Measurements from ENCODE around the gene SP9.

Gene SP9

DNA sequence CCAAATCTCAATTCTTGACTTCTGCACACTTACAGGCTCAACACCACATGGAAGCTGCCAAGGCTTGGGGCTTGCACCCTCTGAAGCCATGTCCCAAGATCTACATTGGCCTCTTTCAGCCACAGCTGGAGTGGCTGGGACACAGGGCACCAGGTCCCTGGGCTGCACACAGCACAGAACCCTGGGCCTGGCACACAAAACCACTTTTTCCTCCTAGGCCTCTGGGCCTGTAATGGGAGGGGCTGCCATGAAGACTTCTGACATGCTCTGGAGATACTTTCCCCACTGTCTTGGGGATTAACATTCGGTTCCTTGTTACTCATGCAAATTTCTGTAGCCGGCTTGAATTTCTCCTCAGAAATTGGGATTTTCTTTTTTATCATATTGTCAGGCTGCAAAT is 29.9 kb downstream of the SP9 start:
- Histone ChIP-seq H3K4me3 (ENCODE audit: low read depth in 1 of 2, low read length in 1 of 2) (no peak overlapping the region), H3K36me3 (peaks cover 68% of the 10 kb centered on the region)
- TF ChIP-seq, protein P1, sequence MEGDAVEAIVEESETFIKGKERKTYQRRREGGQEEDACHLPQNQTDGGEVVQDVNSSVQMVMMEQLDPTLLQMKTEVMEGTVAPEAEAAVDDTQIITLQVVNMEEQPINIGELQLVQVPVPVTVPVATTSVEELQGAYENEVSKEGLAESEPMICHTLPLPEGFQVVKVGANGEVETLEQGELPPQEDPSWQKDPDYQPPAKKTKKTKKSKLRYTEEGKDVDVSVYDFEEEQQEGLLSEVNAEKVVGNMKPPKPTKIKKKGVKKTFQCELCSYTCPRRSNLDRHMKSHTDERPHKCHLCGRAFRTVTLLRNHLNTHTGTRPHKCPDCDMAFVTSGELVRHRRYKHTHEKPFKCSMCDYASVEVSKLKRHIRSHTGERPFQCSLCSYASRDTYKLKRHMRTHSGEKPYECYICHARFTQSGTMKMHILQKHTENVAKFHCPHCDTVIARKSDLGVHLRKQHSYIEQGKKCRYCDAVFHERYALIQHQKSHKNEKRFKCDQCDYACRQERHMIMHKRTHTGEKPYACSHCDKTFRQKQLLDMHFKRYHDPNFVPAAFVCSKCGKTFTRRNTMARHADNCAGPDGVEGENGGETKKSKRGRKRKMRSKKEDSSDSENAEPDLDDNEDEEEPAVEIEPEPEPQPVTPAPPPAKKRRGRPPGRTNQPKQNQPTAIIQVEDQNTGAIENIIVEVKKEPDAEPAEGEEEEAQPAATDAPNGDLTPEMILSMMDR (IDR thresholded peaks at IDR 0.05): no peak

DNA sequence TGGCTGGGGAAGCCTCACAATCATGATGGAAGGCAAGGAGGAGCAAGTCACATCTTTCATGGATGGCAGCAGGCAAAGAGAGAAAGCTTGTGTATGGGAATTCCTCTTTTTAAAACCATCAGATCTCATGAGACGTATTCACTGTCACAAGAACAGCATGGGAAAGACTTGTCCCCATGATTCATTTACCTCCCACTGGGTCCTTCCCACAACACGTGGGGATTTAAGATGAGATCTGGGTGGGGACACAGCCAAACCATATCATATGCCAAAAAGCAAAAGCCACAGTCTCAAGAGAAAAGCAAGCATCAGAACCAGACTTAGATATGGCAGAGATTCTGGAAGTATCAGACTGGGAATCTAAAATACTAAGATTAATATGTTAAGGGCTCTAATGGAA is 30.8 kb downstream of the SP9 start:
- TF ChIP-seq, protein P1 (IDR thresholded peaks at IDR 0.05): no peak
- no peaks in the 10 kb centered on the region for H3K4me1 ChIP-seq (ENCODE audit: control insufficient read depth in 1 of 2, insufficient read depth in 1 of 2, low read depth in 1 of 2, low read length in 1 of 2)
- H3K27ac ChIP-seq: no peak overlapping the region
- peaks cover 68% of the 10 kb centered on the region for H3K36me3 ChIP-seq
- no peaks in the 10 kb centered on the region for H3K9me3 ChIP-seq
- H3K4me3 ChIP-seq (ENCODE audit: low read depth in 1 of 2, low read length in 1 of 2): no peak overlapping the region
- no peaks in the 10 kb centered on the region for H3K27me3 ChIP-seq

More for the DNA sequence above, 29.9 kb downstream of the SP9 start:
- H3K27ac ChIP-seq: no peak overlapping the region
- H3K27me3 ChIP-seq: no peaks in the 10 kb centered on the region
- H3K4me1 ChIP-seq (ENCODE audit: control insufficient read depth in 1 of 2, insufficient read depth in 1 of 2, low read depth in 1 of 2, low read length in 1 of 2): no peaks in the 10 kb centered on the region
- no peaks in the 10 kb centered on the region for H3K9me3 ChIP-seq

DNA sequence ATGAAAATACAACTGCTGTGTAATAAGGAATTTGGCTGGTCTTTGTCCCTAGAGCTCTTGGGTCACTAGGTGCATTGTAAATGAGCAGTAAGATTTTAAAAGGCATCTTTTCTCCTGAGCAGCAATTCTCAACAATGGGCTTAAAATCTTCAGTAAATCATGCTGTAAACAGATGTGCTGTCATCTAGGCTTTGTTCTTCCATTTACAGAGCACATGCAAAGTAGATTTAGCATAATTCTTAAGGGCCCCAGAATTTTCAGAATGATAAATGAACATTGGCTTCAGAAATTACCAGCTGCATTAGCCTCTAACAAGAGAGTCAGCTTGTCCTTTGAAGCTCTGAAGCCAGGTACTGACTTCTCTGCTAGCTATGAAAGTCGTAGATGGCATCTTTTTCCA is 33.9 kb downstream of the SP9 start:
- H3K9me3 ChIP-seq: no peaks in the 10 kb centered on the region
- no peaks in the 10 kb centered on the region for H3K27me3 ChIP-seq
- H3K4me3 ChIP-seq (ENCODE audit: low read depth in 1 of 2, low read length in 1 of 2): no peak overlapping the region

DNA sequence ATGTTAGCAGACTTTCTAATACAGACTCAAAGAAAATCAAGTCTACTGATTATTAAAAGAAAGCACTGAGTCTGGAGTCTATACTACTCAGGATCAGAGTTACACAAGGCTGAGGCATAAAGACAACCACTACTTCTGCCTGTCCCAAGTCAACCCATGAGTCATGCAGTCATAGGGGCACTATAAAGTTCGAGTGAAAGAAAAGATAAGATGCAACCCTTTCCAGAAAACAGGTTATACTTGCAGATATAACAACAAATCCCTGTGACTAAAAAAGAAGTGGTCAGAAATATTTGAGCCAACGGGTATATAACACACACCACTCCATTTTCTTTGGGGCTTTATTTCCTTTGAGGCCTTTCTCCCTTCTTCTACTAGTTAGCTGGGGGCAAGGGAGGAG is 42.2 kb downstream of the SP9 start:
- H3K4me1 ChIP-seq (ENCODE audit: control insufficient read depth in 1 of 2, insufficient read depth in 1 of 2, low read depth in 1 of 2, low read length in 1 of 2): no peaks in the 10 kb centered on the region
- H3K4me3 ChIP-seq (ENCODE audit: low read depth in 1 of 2, low read length in 1 of 2): no peak overlapping the region
- H3K9me3 ChIP-seq: no peaks in the 10 kb centered on the region
- no peaks in the 10 kb centered on the region for H3K27me3 ChIP-seq
- peaks cover 94% of the 10 kb centered on the region for H3K36me3 ChIP-seq
- H3K27ac ChIP-seq: no peak overlapping the region
- TF ChIP-seq, protein P1 (IDR thresholded peaks at IDR 0.05): no peak

More for the DNA sequence above, 33.9 kb downstream of the SP9 start:
- Histone ChIP-seq H3K4me1 (ENCODE audit: control insufficient read depth in 1 of 2, insufficient read depth in 1 of 2, low read depth in 1 of 2, low read length in 1 of 2) (peaks cover 0 to 4% of the 10 kb centered on the region in 2 experiments), H3K36me3 (peaks cover 68% of the 10 kb centered on the region), H3K27ac (peak overlapping the region; percentile 18)
- TF ChIP-seq, protein P1 (IDR thresholded peaks at IDR 0.05): no peak

DNA sequence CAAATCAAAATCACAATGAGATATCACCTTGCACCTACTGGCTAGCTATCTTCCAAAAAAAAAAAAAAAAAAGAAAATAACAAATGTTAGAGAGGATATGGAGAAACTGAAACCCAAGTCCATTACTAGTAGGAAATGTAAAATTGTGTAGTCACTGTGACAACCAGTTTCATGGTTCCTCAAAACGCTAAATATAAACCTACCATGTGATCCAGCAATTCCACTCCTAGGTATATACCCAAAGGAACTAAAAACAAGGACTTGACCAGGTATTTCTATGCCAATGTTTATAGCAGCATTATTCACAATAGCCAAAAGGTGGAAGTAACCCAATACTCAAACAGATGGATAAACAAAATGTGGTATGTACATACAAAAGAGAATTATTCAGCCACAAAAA is 49.0 kb downstream of the SP9 start:
- H3K27ac ChIP-seq: peak overlapping the region; percentile 85
- H3K36me3 ChIP-seq: peaks cover 56% of the 10 kb centered on the region
- TF ChIP-seq, protein P1 (IDR thresholded peaks at IDR 0.05): peak; percentile 15
- peak overlapping the region in 1 of 2 experiments; percentile 24 for H3K4me3 ChIP-seq (ENCODE audit: low read depth in 1 of 2, low read length in 1 of 2)
- H3K9me3 ChIP-seq: no peaks in the 10 kb centered on the region
- H3K27me3 ChIP-seq: no peaks in the 10 kb centered on the region
- H3K4me1 ChIP-seq (ENCODE audit: control insufficient read depth in 1 of 2, insufficient read depth in 1 of 2, low read depth in 1 of 2, low read length in 1 of 2): peaks cover 20 to 28% of the 10 kb centered on the region in 2 experiments

DNA sequence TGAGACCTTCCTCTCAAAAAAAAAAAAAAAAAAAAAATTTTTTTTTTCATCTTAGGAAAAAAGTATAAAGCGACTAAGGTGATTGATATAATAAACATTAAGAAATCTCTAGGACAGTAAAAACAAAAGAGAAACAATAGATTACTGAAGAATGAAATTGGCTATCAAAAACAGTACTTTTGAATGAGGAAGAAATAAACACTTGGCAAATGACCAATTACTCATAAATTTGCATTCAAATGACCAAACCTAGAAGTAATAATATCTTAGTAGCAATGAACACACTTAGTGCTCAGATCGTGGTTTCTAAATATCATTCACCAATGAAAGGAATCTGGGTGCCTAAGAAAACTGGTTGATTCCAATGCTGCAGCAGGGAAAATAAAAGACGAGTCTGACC is 50.4 kb downstream of the SP9 start:
- TF ChIP-seq, protein P1 (IDR thresholded peaks at IDR 0.05): no peak
- Histone ChIP-seq H3K27ac (no peak overlapping the region), H3K36me3 (peaks cover 50% of the 10 kb centered on the region)

More for the DNA sequence above, 50.4 kb downstream of the SP9 start:
- H3K9me3 ChIP-seq: no peaks in the 10 kb centered on the region
- H3K4me1 ChIP-seq (ENCODE audit: control insufficient read depth in 1 of 2, insufficient read depth in 1 of 2, low read depth in 1 of 2, low read length in 1 of 2): peaks cover 20 to 32% of the 10 kb centered on the region in 2 experiments
- no peaks in the 10 kb centered on the region for H3K27me3 ChIP-seq
- no peak overlapping the region for H3K4me3 ChIP-seq (ENCODE audit: low read depth in 1 of 2, low read length in 1 of 2)
